ENCODE results near the gene CST9L. TPM values are rescaled to one million over a fixed set of nuclear protein-coding genes. Genes with fewer than 3 reads are reported as not detected.
A peak's percentile ranks its signal among the peaks of the same experiment; 100 is the strongest.

Gene CST9L
- total RNA-seq, 1 donor from 2014 or later, result not detected

GRCh38 chr20:23562721-23563342, 5.5 kb downstream of the CST9L start:
- ATAC-seq (ENCODE audit: poor library complexity), result no peak
- intact Hi-C loops (cut with DNase I), result no loop called here
- no peak for DNase-seq

GRCh38 chr20:23554401-23554800, 13.9 kb downstream of the CST9L start:
- DNase-seq, result no peak
- intact Hi-C loops (cut with DNase I), result no loop called here
- ATAC-seq (ENCODE audit: poor library complexity), result no peak

- no peak for ATAC-seq (ENCODE audit: poor library complexity)
- intact Hi-C loops (cut with DNase I), result no loop called here
Measured at GRCh38 chr20:23551786-23552185, 16.5 kb downstream of the CST9L start.

GRCh38 chr20:23551383-23551782, 16.9 kb downstream of the CST9L start:
- DNase-seq, result no peak
- intact Hi-C loops (cut with DNase I), result no loop called here
- ATAC-seq (ENCODE audit: poor library complexity), result no peak

More at GRCh38 chr20:23551786-23552185, 16.5 kb downstream of the CST9L start:
- DNase-seq, result no peak

- ATAC-seq (ENCODE audit: poor library complexity) (no peak), DNase-seq (no peak)
- intact Hi-C loops (cut with DNase I), result no loop called here
Measured at GRCh38 chr20:23550227-23550626, 18.1 kb downstream of the CST9L start.

- intact Hi-C loops (cut with DNase I), result no loop called here
- ATAC-seq (ENCODE audit: poor library complexity) (no peak), DNase-seq (no peak)
Measured at GRCh38 chr20:23548408-23548807, 19.9 kb downstream of the CST9L start.

- intact Hi-C loops (cut with DNase I), result no loop called here
- ATAC-seq (ENCODE audit: poor library complexity), result no peak
- no peak for DNase-seq
Measured at GRCh38 chr20:23547613-23548012, 20.7 kb downstream of the CST9L start.

GRCh38 chr20:23546435-23547144, 21.7 kb downstream of the CST9L start:
- ATAC-seq (ENCODE audit: poor library complexity), result no peak
- no peak for DNase-seq
- intact Hi-C loops (cut with DNase I), result no loop called here

GRCh38 chr20:23544133-23544532, 24.2 kb downstream of the CST9L start:
- DNase-seq (no peak), ATAC-seq (ENCODE audit: poor library complexity) (no peak)
- intact Hi-C loops (cut with DNase I), result no loop called here

- intact Hi-C loops (cut with DNase I), result no loop called here
Measured at GRCh38 chr20:23542801-23543200, 25.5 kb downstream of the CST9L start.

GRCh38 chr20:23541776-23542175, 26.5 kb downstream of the CST9L start:
- intact Hi-C loops (cut with DNase I), result no loop called here
- DNase-seq (no peak), ATAC-seq (ENCODE audit: poor library complexity) (no peak)

More at GRCh38 chr20:23542801-23543200, 25.5 kb downstream of the CST9L start:
- DNase-seq (no peak), ATAC-seq (ENCODE audit: poor library complexity) (no peak)

GRCh38 chr20:23541330-23541729, 27.0 kb downstream of the CST9L start:
- ATAC-seq (ENCODE audit: poor library complexity) (no peak), DNase-seq (no peak)
- intact Hi-C loops (cut with DNase I), result no loop called here

GRCh38 chr20:23540624-23541023, 27.7 kb downstream of the CST9L start:
- ATAC-seq (ENCODE audit: poor library complexity) (no peak), DNase-seq (no peak)
- intact Hi-C loops (cut with DNase I), result no loop called here

GRCh38 chr20:23537030-23537429, 31.3 kb downstream of the CST9L start:
- DNase-seq (no peak), ATAC-seq (ENCODE audit: poor library complexity) (no peak)
- intact Hi-C loops (cut with DNase I), result no loop called here

- ATAC-seq (ENCODE audit: poor library complexity) (peak; percentile 70), DNase-seq (no peak)
- intact Hi-C loops (cut with DNase I), result no loop called here
Measured at GRCh38 chr20:23536328-23536974, 31.8 kb downstream of the CST9L start.

- DNase-seq (no peak), ATAC-seq (ENCODE audit: poor library complexity) (no peak)
- intact Hi-C loops (cut with DNase I), result no loop called here
Measured at GRCh38 chr20:23534801-23535593, 33.3 kb downstream of the CST9L start.

GRCh38 chr20:23533161-23533560, 35.1 kb downstream of the CST9L start:
- ATAC-seq (ENCODE audit: poor library complexity), result no peak
- intact Hi-C loops (cut with DNase I), result no loop called here
- no peak for DNase-seq

GRCh38 chr20:23532533-23532932, 35.8 kb downstream of the CST9L start:
- ATAC-seq (ENCODE audit: poor library complexity) (no peak), DNase-seq (no peak)
- intact Hi-C loops (cut with DNase I), result no loop called here

GRCh38 chr20:23530937-23531567, 37.2 kb downstream of the CST9L start:
- ATAC-seq (ENCODE audit: poor library complexity), result no peak

More at GRCh38 chr20:23530937-23531567, 37.2 kb downstream of the CST9L start:
- intact Hi-C loops (cut with DNase I), result no loop called here
- no peak for DNase-seq
